GM18499 (cell line): Measurements from ENCODE around the gene BRS3.

Source experiments
- ATAC-seq: cut with Tn5 transposase; IDR thresholded peaks from one replicate; pipeline ENCODE4 v1.9.1; 2021; ENCODE audit warnings: moderate number of reproducible peaks; ENCODE audit not compliant: insufficient read depth, unreplicated experiment

BRS3 gene

DNA sequence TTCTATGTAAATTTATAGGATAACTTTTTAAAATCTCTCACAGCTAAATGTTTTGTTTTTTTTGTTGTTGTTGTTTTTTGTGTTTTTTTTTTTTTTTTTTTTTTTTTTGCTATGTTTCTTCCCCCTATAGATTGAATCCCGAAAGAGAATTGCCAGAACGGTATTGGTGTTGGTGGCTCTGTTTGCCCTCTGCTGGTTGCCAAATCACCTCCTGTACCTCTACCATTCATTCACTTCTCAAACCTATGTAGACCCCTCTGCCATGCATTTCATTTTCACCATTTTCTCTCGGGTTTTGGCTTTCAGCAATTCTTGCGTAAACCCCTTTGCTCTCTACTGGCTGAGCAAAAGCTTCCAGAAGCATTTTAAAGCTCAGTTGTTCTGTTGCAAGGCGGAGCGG lies 4.1 kb downstream of the BRS3 start:
- ATAC-seq, result no peak

DNA sequence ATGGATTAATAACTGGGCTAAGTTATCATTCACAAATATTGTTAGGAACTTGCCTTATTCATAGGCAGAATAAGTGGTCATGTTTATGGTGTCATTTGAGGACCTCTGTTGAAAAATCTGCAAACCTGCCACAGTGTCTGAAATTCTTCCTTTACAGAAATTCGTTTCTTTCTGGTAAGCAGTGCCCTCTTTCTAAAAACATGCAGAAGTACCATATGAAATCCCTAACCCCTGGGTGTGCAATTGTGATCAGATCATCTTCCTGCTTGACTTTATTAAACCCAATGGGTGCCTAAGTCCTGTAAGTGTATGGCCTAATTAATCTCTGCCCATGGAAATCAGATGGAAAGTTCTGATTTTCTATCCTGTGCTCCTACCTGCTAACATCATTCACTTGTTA lies 5.3 kb downstream of the BRS3 start:
- ATAC-seq, result no peak

DNA sequence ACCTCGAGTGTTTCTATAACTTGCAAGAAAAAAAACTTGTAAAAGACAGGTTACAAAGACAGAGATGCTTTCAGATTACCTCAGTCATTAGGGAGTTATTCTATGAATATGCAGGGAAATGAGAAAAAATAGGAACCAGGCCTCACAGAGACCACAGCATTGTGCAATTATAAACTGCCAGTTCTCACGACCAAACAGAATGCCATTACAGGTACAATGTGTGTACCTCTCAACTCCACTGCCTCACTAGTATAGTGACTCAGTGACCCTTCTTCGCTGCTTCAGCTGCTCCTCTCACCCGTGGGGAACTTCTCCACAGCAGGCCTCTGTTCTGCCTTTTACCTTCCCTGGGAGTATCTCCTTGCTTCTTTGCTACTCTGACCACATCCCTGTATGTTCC lies 7.3 kb downstream of the BRS3 start:
- no peak for ATAC-seq

DNA sequence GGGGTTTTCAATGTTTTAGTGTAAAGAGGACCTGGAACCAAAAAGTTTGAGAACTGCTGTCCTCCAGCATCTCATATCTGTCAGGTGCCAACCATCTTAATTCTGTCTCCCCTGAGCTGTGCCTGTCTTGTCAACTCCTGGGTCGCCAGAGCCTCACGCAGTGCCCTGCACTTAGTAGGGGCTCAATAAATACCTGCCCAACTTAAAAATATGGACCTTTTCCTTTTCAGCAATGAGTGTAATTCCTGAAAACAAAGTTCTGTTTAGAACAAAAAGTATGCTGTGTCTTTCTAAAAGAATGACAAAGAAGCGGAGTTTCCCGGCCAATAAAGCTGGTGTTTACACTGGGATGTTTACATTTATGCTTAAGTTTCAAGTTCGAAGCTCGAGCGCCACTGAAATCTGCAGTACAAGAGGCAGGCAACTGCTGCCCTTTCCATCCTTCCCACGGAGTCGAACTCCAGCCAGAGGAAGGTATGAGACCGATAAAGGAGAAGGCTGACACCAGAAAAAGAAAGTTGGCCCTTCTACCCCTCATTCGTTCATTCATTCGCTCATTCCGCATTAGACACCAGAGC lies 8.5 kb downstream of the BRS3 start:
- no peak for ATAC-seq

DNA sequence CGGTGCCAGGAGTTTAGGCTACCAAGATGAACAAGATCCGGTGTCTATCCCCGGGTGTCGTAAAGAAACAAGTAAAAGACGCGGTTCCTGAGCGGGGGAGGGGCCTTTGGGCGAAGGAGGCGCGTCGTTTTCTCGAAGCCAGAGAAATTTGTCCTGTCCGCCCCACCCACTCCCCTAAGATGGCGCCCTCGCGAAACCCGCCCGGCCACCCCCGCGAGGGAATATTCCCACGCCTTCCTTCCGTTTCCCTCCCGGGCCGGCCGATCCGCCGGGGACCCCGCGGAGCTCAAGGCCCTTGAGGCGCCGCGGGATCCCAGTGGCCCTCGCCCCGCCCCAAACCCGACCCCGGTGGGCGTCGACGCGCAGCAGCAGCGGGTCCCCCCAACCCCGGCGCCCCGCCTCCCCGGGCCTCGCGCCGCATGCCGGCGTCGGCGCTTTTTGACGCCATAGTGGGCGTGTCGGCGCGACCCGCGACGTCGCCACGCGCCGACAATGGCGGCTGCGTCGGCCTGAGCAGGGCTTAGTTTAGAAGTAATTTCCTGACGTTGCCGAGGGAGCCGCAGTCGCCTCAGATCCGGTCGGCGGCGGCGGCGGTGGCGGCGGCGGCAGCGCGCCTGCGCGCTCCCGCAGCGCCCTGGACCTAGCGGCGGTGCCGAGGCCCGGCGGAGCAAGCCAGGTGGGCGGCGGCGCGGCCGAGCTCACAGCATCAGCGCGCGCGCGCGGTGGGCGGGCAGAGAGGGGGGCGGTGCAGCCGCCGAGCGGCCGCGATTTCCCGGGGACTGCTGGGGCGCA lies 9.2 kb downstream of the BRS3 start:
- peak; percentile 37 for ATAC-seq

DNA sequence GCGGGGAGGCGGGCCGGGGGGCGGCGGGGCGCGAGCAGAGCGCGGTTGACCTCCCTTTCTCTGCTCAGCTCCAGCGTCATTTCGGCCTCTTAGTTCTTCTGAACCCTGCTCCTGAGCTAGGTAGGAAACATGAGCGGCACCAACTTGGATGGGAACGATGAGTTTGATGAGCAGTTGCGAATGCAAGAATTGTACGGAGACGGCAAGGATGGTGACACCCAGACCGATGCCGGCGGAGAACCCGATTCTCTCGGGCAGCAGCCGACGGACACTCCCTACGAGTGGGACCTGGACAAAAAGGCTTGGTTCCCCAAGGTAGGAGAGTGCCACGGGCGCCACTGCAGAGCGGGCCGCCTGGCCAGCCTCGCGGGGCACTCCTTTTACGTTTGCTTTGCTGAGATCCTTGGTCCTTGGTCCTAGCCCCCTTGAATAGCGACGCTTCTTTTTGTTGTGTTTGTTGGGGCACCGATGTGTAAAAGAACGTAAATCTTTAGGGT lies 9.9 kb downstream of the BRS3 start, which contains the start of gene HTATSF1:
Gene HTATSF1 (plus strand): TSS at position 37 of the 497 bp plus-strand sequence. CDS start 93 bp downstream, at position 130.
- ATAC-seq, result peak; percentile 17

DNA sequence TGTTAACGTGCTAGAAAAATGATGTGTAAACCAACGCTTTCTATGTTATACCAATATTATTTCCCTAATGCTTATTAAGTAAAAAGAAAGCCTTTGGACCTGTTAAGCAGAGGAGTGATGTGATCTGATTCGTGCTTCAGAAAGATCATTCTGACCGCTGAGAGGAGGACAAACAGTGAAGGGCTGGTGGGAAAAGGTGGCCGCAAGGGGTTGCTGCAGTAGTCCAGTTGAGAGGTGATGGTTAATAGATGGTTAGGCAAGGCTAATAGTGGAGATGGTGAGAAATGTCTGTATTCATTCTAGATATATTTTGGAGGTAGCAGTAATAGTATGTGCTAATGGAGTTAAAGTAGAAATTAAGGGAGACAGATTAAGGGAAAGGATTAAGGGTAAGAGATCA lies 31.3 kb downstream of the BRS3 start:
- no peak for ATAC-seq

DNA sequence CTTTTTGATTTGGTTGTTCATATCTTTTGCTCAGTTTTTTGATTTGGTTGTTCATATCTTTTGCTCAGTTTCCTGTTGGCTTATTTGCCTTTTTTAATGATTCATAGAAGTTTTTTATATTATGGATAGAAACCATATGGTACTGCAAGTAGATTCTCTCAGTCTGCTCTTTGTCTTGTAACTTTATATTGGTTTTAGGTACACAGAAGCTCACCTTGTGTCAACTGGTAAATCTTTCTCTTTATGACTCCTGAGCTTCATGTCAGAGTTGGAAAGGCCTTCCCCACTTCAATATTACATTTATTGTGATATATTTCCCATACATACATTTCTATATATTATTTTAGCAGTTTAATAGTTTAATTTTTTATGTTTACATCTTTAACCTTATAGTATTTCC lies 36.0 kb downstream of the BRS3 start:
- no peak for ATAC-seq

DNA sequence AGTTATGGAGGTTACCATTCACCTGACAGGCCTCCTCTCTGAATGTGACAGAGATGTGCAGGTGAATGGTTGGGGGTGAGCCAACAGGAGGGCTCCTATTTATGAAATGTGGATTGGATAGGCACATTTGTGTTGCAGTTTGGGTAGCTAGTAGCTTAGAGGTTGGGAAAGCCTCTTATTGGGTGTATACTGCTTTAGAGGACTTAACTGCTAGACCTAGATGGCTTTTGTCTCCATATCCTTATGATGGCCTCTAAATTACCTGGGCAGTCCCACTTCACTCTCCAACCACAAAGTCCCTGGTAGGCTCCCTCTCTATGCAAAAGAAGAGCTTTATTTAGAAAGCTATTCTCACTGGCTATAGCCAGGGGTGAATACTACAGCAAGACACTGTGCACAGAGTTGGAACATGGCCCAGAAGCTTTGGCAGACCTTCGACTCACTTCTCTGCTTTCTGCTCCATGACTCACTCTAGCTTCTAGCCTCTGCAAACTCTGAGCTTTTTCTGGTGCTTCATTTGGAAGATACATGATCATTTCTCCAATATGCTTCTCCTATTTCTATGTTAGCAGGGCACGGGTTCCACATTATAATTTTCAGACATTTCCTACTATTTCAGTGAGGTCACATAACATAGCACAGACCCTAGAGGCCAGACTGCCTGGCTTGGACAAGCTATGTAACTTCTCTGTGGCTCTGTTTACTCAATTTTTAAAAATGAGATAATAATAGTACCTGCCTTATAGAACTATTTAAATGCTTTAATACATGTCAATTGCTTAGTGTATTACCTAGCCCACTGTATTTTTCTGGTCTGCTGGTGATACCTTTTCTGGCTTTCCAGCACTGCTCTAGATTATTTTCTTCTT lies 38.2 kb downstream of the BRS3 start:
- no peak for ATAC-seq

DNA sequence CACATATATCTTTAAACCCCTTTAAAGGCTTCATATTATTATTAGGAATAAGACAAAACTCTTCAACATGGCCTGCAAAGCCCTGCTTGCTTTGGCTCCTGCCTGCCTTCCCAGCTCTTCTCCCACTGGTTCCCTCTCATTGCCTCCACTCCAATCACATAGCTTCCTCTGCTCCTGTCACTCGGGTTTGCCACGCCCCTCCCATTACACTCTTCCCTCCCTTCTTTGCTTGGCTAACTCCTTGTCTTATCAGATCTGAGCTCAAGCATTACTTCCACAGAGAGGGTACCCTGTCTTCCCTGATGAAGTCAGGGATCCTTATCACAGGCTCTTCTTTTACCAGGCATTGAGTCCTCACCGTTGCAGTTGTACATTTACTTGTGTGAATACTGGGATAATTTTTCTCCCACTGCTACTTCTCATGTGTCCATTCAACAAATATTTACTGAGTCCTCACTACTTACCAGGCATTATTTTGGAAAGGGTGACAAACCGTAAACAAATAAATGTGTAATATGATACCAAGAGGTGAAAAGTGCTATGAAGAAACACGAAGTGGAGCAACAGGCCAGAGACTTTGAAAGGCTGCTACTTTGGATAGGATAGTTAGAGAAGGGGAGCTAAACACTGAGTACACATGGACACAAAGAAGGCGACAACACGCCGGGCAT lies 41.0 kb downstream of the BRS3 start:
- no peak for ATAC-seq

DNA sequence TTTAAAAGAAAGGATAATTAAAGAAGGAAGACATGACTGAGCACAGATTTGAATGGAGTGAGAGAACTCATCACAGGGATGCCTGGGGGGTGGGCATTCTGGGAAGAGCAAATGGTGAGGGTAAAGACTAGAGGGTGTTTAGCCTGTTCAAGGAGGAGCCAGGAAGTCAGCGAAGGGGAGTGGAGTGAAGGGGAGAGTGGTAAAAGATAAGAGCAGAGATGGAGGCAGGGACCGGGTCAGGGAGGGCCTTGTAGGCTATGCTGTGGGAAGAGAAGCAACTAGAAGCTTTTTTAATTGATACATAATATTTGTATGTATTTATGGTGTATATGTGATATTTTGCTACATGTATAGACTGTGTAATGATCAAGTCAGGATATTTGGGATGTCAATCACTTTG lies 42.0 kb downstream of the BRS3 start:
- ATAC-seq, result no peak

DNA sequence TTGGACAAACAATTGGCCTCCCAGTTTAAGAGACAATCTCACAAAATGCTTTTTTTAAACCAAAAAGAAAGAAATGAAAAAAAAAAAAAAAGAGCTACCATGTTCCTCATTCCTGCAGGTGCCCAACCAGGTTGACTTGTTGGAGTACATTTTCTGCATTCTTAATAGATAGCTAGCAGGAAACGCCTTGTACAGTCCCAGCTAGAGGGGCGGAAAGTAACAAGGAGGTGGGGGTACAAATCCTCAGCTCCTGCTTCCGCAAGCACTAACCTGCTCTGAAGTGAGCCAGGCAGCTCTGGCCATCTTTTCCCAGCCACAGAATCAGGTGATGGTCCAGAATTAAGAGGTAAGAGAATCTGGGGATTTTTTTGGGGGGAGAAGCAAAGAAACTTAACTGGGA lies 44.2 kb downstream of the BRS3 start, which contains the start of gene VGLL1:
Gene VGLL1 (plus strand): TSS at position 265 of the 400 bp plus-strand sequence. CDS start 3,806 bp downstream, outside the sequence.
- ATAC-seq, result no peak

DNA sequence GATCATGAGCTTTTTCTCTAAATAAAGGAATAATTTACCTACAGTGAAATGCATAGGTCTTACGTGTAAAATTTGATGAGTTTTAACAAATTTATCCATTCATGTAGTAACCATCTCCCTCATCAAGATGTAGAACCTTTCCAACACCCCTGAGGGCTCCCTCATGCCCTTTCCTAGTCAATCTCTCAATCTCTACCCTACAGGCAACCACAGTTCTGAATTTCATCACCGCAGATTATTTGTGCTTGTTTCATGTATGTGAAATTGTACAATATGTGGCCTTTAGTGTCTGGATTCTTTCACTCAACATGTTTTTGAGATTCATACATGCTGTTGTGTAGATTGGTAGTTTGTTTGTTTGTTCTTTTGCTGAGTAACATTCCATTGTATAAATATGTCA lies 46.4 kb downstream of the BRS3 start:
- ATAC-seq, result no peak

DNA sequence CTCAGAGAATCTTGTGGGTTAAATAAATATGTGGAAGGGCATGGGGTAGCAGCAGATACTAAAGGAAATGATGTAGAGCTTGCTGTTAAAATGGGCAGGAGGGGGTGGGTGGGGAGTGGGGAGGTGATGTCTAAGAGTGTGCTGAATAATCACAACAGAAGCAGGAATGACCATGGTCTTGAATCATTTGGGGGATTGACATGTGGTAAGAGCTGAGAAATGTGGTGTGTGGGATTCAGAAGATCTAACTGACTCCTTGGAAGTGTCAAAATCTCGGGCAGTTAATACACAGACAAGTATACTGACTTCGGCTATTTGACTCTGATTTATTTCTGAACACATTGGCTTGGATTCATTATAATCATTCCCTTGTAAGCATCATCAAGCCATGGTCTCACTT lies 51.1 kb downstream of the BRS3 start:
- ATAC-seq, result no peak

DNA sequence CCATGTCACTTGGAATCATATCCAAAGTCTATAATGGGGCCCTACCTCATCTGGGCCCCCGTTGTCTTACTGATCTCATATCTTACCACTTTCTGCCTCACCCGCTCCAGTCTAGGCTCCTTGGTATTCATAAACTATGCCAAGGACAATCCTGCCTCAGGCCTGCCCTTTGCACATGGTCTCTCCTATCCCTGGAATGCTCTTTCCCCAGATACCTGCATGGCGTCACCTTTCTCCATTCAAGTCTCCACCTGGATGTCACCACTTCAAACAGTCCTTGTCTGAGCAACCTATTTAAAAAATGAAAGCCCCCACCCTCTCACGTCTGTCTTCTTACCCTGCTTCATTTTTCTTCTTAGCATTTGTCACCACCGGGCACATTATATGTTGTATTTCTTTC lies 52.5 kb downstream of the BRS3 start:
- no peak for ATAC-seq

DNA sequence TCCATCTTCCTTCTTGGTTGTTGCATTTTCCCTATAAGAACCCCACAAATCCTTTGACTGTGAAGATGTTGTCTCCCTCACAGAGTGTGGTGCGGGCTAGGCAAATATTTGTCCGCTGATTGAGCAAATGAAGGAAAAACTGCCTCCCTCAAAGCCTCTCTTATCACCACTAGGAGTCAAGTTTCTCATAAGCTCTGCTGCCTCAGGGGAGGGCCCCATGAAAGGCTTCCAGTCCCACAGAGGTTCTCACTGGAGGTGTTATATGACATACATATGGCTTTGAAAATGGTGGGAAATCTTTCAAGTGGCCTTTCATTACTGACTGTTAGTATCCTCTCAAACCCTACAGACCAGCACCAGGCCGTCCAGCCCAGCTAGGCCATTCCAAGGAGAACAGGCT lies 53.5 kb downstream of the BRS3 start:
- ATAC-seq, result no peak

DNA sequence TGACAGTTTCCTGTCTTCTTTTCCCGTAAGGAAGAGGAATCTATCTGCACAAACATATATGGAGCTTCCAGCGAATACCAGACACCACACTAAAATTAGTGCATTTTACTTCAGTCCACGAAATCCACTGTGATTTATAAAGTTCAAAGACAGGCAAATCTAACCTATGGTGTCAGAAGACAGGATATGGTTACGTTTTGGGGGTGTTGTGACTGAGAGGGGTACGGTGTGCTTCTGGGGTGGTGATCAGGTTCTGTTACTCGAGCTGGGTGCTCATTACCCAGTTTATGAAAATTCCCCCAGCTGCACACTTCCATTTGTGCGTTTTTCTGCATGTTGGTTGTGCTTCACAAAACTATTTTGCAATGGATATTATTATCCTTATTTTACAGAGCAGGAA lies 54.5 kb downstream of the BRS3 start:
- ATAC-seq, result no peak
